Eye (tissue), 1 donor: ENCODE measurements around the gene JUNB.

Source experiments
- DNase-seq: peaks from one replicate; pipeline ENCODE4 v3.0.0-alpha.2; 2015

JUNB gene

DNA sequence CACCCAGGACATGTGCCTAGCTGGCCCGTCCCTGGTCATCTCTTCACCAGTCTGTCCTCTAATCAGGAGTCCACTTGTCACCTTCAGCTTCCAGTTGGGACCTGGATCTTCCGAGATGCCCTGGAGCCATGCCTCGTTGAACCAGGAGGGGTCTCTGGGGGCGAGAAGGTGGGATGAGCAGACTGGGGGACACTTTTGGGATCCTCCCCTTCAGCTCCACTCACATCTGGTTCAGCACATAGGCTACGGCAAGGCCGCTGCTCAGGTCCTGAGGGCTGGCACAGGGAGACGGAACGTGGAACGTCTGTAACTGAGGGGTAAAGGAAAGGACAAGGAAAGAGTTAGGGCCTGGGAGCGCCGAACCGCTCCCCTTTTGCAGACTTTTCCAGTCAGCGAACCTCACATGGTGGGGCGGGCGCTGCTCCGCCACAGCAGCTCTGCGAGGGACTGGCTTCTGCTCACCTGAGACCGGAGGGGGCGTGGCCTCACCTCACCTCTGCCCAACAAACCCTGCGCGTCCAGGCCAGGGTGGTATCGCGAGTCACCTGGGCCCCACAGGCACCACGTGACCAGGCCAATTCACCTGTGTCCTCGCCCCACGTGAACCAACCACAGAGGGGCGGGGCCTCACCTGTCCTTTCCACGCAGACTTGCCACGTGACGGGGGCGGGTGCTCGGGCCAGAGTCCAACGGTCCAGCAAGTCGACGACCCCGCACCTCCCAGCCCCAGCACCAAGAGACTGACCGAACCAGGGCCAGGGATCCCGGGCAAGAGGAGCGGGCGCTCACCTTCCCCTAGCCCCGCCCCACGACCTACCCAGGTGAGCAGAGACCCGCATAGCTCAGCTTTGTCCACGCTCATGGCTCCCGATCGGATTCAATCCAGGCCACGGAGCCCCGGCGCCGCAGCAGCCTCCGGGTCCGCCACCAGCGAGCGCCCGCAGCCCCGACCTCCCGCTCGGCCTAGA lies 16.4 kb upstream of the JUNB start, which contains the start of gene HOOK2:
TSS of gene HOOK2 (minus strand) at position 965 of the 968 bp plus-strand sequence. CDS start at position 862, 103 bp downstream.
- peak; percentile 15 for DNase-seq

DNA sequence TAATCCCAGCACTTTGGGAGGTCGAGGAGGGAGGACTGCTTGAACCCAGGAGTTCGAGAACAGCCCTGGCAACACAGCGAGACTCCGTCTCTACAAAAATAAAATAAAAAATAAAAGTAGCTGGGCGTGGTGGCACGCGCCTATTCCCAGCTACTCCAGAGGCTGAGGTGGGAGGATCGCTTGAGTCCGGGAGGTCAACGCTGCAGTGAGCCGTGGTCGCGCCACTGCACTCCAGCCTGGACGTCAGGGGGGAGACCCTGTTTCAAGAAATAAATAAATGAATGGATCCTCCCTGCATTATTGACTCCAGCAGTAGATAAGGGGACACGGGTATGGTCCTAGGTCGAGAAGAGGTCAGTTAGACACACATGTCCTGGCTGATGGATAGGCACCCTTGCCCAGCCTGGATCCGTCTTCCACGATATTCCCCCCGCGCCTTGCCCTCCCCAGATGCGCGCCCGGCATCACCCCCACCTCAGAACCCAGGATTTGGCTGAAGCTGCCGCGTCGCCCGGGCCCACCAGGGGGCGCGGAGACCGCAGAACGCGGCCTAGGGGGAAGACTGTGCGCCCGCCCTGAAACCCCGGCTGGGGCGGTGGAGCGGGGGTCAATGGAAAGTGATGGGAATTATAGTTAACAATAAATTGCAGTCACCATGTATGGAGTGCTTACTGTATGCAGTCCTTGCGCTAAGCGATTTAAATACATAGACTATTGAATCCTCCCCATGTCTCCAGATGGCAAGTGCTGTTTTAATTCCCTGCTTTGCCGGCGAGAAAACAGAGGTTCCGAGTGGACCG lies 13.9 kb upstream of the JUNB start:
- DNase-seq, result peak; percentile 91

- DNase-seq, result peak; percentile 87
Observed at GRCh38 chr19:12778017-12778904, 13.0 kb upstream of the JUNB start.

GRCh38 chr19:12778905-12779161 lies 12.5 kb upstream of the JUNB start:
- no peak for DNase-seq

DNA sequence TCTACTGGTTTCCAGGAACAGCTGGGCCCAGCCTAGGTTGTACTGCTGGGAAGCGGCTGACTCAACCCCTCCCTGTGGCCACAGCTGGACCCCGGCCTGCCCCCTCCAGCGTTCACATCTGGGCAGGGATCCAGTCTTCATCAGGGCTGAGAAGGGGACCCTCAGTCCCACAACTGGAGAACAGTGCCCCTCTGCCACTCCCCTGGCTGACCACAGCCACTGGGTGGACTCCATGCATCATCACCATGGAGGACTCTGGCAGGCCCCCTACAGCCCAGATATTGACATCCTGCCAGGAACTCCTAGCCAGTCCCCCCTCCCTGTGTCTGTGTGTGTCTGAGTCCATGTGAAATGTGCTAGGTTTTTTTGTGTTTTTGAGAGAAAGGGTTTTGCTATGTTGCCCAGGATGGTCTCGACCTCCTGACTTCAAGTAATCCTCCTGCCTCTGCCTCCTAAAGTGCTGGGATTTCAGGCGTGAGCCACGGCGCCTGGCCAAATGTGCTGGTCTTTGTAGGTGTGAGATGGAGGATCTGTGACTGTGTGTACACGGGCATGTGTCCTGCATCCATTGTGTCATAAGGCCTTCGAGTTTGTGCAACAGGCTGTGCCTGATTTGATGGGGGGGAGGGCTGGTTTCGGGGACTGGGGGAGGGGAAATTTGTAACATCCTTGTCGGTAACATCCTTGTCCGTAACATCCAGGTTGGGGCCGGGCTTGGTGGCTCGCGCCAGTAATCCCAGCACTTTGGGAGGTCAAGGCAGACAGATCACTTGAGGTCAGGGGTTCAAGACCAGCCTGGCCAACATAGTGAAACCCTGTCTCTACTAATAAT lies 11.9 kb upstream of the JUNB start:
- DNase-seq, result peak; percentile 73

DNA sequence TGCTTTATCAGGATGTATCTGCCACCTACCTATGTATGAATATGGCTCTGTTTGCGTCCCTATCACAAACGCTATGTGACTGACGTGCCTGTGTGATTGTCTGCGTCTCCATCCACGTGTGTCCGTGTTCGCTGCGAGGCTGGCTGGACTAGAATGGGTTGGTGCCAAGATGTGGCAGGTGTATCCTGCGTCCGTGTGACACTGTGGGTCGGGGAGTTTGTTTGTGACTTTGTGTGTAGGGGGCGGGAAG lies 9.2 kb upstream of the JUNB start:
- no peak for DNase-seq

DNA sequence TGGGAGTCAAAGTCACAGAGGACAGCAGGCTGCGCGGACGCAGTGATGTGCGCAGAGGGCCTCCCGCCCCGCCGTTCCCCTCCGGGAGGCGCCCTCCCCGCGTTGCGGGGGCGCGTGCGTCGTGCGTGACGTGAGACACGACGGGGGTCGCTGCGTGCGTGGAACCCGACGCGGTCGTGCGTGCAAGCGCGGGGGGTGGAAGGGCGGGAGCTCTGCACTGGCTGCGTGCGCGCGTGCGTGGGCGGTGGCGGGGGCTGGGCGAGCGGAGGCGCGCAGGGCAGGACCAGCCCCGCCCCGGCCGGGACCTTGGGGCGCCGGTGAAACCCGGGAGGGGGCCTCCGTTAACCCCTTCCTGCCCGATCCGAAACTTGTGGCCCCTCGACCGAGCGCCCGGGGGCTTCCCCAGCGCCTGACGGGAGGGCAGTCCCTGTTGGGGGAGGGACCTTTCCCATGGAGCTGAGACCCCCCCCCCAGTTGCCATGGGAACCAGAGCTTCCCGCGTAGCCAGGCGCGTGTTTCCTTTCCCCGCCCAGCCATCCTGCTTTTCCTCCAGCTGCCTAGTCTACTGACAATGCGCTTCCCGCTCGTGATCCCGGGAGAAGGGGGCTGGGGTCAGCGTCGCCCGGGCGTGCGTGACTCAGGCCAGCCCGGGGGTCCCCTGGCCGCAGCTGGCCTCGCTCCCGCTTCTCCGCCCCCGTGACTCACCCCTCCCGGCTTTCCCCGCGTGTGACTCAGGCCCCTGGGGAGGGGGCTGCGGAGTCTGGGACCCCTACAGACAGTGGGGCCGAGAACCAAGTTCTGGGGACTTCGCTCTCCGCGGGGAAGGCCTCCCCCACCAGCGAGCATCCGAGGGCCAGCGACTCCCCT lies 8.6 kb upstream of the JUNB start:
- peak; percentile 93 for DNase-seq

GRCh38 chr19:12783291-12783848 lies 7.9 kb upstream of the JUNB start:
- no peak for DNase-seq

DNA sequence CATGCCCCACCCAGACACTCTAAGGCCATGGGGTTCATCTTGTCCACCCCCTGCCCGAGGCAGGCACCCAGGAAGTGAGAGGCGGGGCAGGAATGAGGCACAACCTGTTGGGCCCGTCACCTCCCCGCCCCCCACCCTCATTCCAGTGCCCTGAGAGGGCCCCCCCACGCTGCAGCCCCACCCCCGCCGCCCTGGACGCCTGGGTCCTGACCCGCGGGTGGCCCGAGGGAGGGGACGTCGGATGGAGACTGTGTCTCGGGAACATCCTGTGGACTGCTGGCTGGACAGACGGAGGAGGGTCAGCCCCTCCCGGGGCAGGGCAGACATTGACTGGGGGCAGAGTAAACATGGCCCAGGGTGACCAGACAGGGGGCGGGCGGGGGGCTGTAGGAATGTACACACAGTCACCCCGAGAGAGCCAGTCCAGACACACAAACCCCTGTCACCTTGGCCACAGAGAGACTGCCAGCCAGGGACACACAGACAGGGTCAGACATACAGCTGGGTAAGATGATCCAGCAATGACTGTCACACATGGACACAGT lies 7.4 kb upstream of the JUNB start:
- no peak for DNase-seq

DNA sequence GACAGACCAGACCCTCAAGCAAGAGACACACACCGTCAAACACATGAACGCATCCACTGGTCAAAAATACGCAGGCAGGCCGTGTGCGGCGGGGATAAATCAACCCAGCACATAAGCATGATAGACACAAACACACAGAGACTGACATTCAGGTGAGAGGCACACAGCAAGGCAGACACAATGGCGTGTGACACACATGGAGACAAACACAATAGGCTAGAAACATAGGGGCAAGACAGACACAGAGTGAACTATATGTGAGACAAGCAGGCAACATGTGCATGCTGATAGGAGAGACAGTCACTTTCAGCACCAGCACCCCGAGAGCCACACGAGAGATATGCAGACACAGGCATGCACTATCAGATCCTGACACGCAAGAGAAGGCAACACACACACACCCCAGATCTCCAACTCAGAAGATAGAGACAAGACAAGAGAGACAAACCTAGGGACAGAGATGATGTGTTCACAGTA lies 6.9 kb upstream of the JUNB start:
- peak; percentile 36 for DNase-seq

DNA sequence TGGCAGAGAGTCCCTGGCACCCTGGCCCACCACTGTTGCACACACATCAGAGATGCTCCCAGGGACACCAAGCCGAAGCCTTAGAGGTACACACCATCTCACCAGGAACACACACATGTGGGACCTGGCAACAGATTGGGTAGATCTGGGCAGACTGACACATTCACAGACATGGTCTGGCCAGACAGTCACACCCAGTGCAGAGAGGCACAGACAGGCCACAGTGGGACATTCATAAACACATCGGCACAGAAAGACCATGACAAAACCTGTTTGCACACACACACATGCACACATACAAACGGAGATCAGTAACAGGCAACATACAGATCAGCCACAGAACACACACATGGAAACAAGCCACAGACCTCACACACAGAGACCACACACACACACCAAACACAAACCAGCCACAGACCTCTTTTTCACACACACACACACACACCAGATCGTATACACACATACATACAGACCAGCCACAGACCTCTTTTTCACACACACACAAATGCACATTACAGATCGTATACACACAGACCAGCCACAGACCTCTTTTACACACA lies 6.3 kb upstream of the JUNB start:
- peak; percentile 61 for DNase-seq

DNA sequence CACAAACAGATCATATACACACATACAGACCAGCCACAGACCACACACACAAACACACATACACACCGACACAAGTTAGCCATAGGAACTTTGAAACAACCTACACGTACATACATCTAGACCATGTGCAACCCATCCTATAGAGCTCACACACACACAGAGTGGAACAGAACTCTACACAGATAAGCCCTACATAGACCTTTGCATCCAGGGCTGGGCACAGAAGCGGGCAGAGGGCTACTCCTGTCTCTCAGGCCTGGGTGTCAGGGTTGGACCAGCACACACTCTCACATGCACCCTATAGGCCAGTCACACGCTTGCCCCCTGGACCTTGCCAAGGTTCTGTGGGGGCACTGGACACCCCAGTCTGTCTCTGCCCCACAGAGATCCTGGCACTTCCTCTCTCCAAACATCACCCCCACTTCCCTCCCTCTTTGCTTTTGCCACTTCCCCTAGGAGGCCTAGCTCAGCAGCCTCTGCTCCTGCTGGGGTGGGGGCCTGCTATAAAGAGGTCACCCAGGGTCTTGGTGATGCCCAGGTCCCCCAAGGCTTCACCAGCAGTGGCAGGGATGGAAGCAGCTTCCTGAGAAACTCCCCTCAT lies 5.8 kb upstream of the JUNB start:
- DNase-seq, result no peak

- no peak for DNase-seq
Observed at GRCh38 chr19:12786141-12786870, 5.0 kb upstream of the JUNB start.

- DNase-seq, result no peak
Observed at GRCh38 chr19:12786952-12787351, 4.3 kb upstream of the JUNB start.

GRCh38 chr19:12787458-12787857 lies 3.8 kb upstream of the JUNB start:
- no peak for DNase-seq

- DNase-seq, result peak; percentile 47
Observed at GRCh38 chr19:12788042-12788681, 3.1 kb upstream of the JUNB start.

DNA sequence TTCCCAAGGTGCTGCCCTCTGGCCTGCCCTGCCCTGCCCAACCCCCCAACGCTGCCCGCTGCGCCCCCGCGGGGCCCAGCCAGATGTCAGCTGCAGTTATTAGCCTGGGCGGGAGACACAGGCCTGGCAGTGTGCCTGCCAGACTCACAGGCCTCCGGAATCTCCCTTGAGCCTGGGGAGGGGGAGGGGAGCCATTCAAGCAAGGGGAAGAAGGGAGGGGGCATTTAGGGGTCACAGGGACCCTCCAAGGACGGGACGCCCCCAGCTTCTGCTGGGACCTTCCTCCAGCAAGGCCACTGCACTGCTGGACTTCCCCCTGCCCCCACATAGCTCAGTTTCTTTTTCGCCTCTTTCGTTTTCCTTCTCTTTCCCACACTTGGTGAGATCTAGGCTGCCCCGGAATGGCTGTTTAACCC lies 2.6 kb upstream of the JUNB start:
- DNase-seq, result peak; percentile 86

- DNase-seq, result peak; percentile 70
Observed at GRCh38 chr19:12789098-12789903, 2.0 kb upstream of the JUNB start.
